Stimulated activated CD4-positive, alpha-beta T cell treated with anti-CD3 and anti-CD28 coated beads, Interleukin-12 subunit alpha, Interleukin-12 subunit beta, amount 100 ng/mL, for 24 hours (primary cell): ENCODE data around the gene PRPF6.
A peak's percentile ranks its signal among the peaks of the same experiment; 100 is the strongest.

ENCODE experiments used
- DNase-seq, 2 experiments: peaks; one replicate each; pipeline ENCODE4 v3.0.0-alpha.2; 2020; ENCODE audit warnings: low read depth in 2 of 2

The PRPF6 gene

GRCh38 chr20:64035933-64036345 is 55.0 kb downstream of the PRPF6 start, which contains the start of gene C20orf204:
TSS of gene C20orf204 (plus strand) at chr20:64036182. CDS start at chr20:64036324, 142 bp downstream.
- DNase-seq: no peak

- no peak for DNase-seq
Measured at GRCh38 chr20:64036346-64037198, 55.6 kb downstream of the PRPF6 start.

GRCh38 chr20:64037199-64037497 is 56.2 kb downstream of the PRPF6 start:
- no peak for DNase-seq

GRCh38 chr20:64037498-64038213 is 56.7 kb downstream of the PRPF6 start:
- DNase-seq: no peak

- DNase-seq: no peak
Measured at GRCh38 chr20:64038224-64038564, 57.3 kb downstream of the PRPF6 start.

- peak; percentile 47 to 72 for DNase-seq
Measured at GRCh38 chr20:64038565-64039292, 57.8 kb downstream of the PRPF6 start.

GRCh38 chr20:64039293-64040160 is 58.6 kb downstream of the PRPF6 start:
- DNase-seq: no peak

GRCh38 chr20:64040231-64041039 is 59.5 kb downstream of the PRPF6 start:
- no peak for DNase-seq

- DNase-seq: no peak
Measured at GRCh38 chr20:64041040-64041780, 60.3 kb downstream of the PRPF6 start.

- no peak for DNase-seq
Measured at GRCh38 chr20:64041781-64042053, 60.8 kb downstream of the PRPF6 start.

GRCh38 chr20:64042054-64042781 is 61.3 kb downstream of the PRPF6 start:
- no peak for DNase-seq

GRCh38 chr20:64043768-64044167 is 62.8 kb downstream of the PRPF6 start:
- DNase-seq: no peak

GRCh38 chr20:64044484-64045247 is 63.7 kb downstream of the PRPF6 start:
- no peak for DNase-seq

- no peak for DNase-seq
Measured at GRCh38 chr20:64045346-64046011, 64.5 kb downstream of the PRPF6 start.

GRCh38 chr20:64047046-64047389 is 66.1 kb downstream of the PRPF6 start:
- DNase-seq: no peak

- no peak for DNase-seq
Measured at GRCh38 chr20:64047968-64048401, 67.1 kb downstream of the PRPF6 start.

GRCh38 chr20:64048402-64049044 is 67.6 kb downstream of the PRPF6 start:
- no peak for DNase-seq
